Measurements from ENCODE around the gene THAP8. TPM values are rescaled to one million over a fixed set of nuclear protein-coding genes. Genes with fewer than 3 reads are reported as not detected.

Gene THAP8
- total RNA-seq, 2 experiments from 2014 or later: 0.38 to 0.53 TPM

GRCh38 chr19:36009633-36010379, 44.3 kb downstream of the THAP8 start:
- ChIA-PET CTCF (no interaction called here), POLR2A (interaction anchor here (2.9 kb wide), 1 partner anchor 14 kb away, joined by 13 read pairs; the partner anchor contains the start of gene SDHAF1)
- Histone ChIP-seq H3K9me3 (ENCODE audit: control insufficient read depth in 1 of 2, insufficient read depth in 1 of 2, low read length in 2 of 2) (no peaks in the 10 kb centered on the region), H3K27me3 (ENCODE audit: control insufficient read depth in 1 of 2, insufficient read depth in 2 of 2, low read length in 2 of 2) (no peaks in the 10 kb centered on the region), H3K4me3 (ENCODE audit: low read length) (peak overlapping the region; percentile 31), H3K4me1 (ENCODE audit: insufficient read depth, low read length) (peaks cover 39% of the 10 kb centered on the region), H3K27ac (ENCODE audit: low read depth in 1 of 2, low read length in 2 of 2) (no peak overlapping the region), H3K36me3 (ENCODE audit: insufficient read depth, low read length) (no peaks in the 10 kb centered on the region)
- no peaks in the 10 kb centered on the region for H3K9me3 Mint-ChIP-seq
- no peak for DNase-seq
- ATAC-seq (ENCODE audit: poor library complexity): no peak
- peak overlapping the region; percentile 63 for H3K4me3 Mint-ChIP-seq
- intact Hi-C loops (cut with DNase I, micrococcal nuclease): loop anchor here in 1 of 2 experiments (5.0 kb wide), 1 partner anchor 53 kb away; no protein-coding TSS in a partner anchor
- peaks cover 7% of the 10 kb centered on the region for H3K36me3 Mint-ChIP-seq (ENCODE audit: low read depth)
- H3K27ac Mint-ChIP-seq: peak overlapping the region; percentile 44
- TF ChIP-seq CTCF (IDR thresholded peaks at IDR 0.05): no peak
- H3K27me3 Mint-ChIP-seq: no peaks in the 10 kb centered on the region
- H3K4me1 Mint-ChIP-seq (ENCODE audit: low read depth): peaks cover 32% of the 10 kb centered on the region

GRCh38 chr19:36009220-36009619, 44.9 kb downstream of the THAP8 start:
- Histone ChIP-seq H3K9me3 (ENCODE audit: control insufficient read depth in 1 of 2, insufficient read depth in 1 of 2, low read length in 2 of 2) (no peaks in the 10 kb centered on the region), H3K27ac (ENCODE audit: low read depth in 1 of 2, low read length in 2 of 2) (no peak overlapping the region), H3K27me3 (ENCODE audit: control insufficient read depth in 1 of 2, insufficient read depth in 2 of 2, low read length in 2 of 2) (no peaks in the 10 kb centered on the region), H3K4me3 (ENCODE audit: low read length) (peak overlapping the region; percentile 31), H3K4me1 (ENCODE audit: insufficient read depth, low read length) (peaks cover 34% of the 10 kb centered on the region), H3K36me3 (ENCODE audit: insufficient read depth, low read length) (no peaks in the 10 kb centered on the region)
- intact Hi-C loops (cut with DNase I, micrococcal nuclease): no loop called here
- ChIA-PET CTCF (no interaction called here), POLR2A (interaction anchor here (2.9 kb wide), 1 partner anchor 14 kb away, joined by 13 read pairs; the partner anchor contains the start of gene SDHAF1)
- no peak for TF ChIP-seq CTCF (IDR thresholded peaks at IDR 0.05)
- peak in 12 of 14 experiments; percentile 16 to 70 (median 42) for DNase-seq
- H3K27ac Mint-ChIP-seq: no peak overlapping the region
- H3K4me3 Mint-ChIP-seq: peak overlapping the region; percentile 63
- peaks cover 28% of the 10 kb centered on the region for H3K4me1 Mint-ChIP-seq (ENCODE audit: low read depth)
- no peaks in the 10 kb centered on the region for H3K9me3 Mint-ChIP-seq
- no peak for ATAC-seq (ENCODE audit: poor library complexity)
- H3K27me3 Mint-ChIP-seq: no peaks in the 10 kb centered on the region
- H3K36me3 Mint-ChIP-seq (ENCODE audit: low read depth): peaks cover 4% of the 10 kb centered on the region

GRCh38 chr19:36008336-36008978, 45.6 kb downstream of the THAP8 start, which contains the start of gene SYNE4:
SYNE4 (minus strand) TSS chr19:36008813; CDS start chr19:36008681, 132 bp downstream.
- Mint-ChIP-seq H3K9me3 (no peaks in the 10 kb centered on the region), H3K4me3 (peak within 1 kb of the TSS; percentile 79), H3K36me3 (ENCODE audit: low read depth) (no peaks in the 10 kb centered on the region), H3K27me3 (no peaks in the 10 kb centered on the region), H3K4me1 (ENCODE audit: low read depth) (peaks cover 20% of the 10 kb centered on the region), H3K27ac (peak within 1 kb of the TSS; percentile 44)
- ATAC-seq (ENCODE audit: poor library complexity) (no peak), DNase-seq (no peak)
- peaks cover 30% of the 10 kb centered on the region for H3K4me1 ChIP-seq (ENCODE audit: insufficient read depth, low read length)
- no peak for TF ChIP-seq CTCF (IDR thresholded peaks at IDR 0.05)
- ChIA-PET CTCF (no interaction called here), POLR2A (interaction anchor here (2.9 kb wide), 1 partner anchor 13 kb away, joined by 13 read pairs; the partner anchor contains the start of gene SDHAF1)
- no peak within 1 kb of the TSS for H3K27ac ChIP-seq (ENCODE audit: low read depth in 1 of 2, low read length in 2 of 2)
- no peaks in the 10 kb centered on the region for H3K27me3 ChIP-seq (ENCODE audit: control insufficient read depth in 1 of 2, insufficient read depth in 2 of 2, low read length in 2 of 2)
- H3K4me3 ChIP-seq (ENCODE audit: low read length): peak within 1 kb of the TSS; percentile 31
- no peaks in the 10 kb centered on the region for H3K36me3 ChIP-seq (ENCODE audit: insufficient read depth, low read length)
- no peaks in the 10 kb centered on the region for H3K9me3 ChIP-seq (ENCODE audit: control insufficient read depth in 1 of 2, insufficient read depth in 1 of 2, low read length in 2 of 2)
- intact Hi-C loops (cut with DNase I, micrococcal nuclease): no loop called here

All from CD4-positive, alpha-beta T cell (primary cell).